NCI-H526 treated with DMSO at 0.1 percent for 48 hours (cell line): ENCODE measurements around the gene PHLDA1.
"Not testable (repeated sequence)": the region's sequence is repeated elsewhere in the genome, so short reads cannot be mapped to it uniquely, and the experiment has no call there.

ENCODE experiments used
- DNase-seq: peaks from one replicate; lab custom pipeline; 2025; lab: John Stamatoyannopoulos, UW

PHLDA1 gene

GRCh38 chr12:75984577-75985182 lies 46.9 kb downstream of the PHLDA1 start:
- DNase-seq, result no peak

DNA sequence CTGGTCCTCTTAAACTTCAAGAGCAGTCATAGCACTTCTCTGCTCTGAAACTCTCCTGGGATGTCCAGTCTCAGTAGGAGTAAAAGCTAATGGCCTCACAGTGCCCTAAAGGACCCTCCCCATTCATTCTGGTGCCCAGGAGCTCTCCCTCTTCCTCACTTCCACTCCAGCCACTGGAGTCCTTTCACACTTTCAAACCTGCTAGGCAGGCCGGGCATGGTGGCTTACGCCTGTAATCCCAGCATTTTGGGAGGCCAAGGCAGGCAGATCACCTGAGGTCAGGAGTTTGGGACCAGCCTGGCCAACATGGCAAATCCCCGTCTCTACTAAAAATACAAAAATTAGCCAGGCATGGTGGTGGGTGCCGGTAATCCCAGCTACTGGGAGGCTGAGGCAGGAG lies 47.7 kb downstream of the PHLDA1 start:
- DNase-seq, result not testable (repeated sequence)

DNA sequence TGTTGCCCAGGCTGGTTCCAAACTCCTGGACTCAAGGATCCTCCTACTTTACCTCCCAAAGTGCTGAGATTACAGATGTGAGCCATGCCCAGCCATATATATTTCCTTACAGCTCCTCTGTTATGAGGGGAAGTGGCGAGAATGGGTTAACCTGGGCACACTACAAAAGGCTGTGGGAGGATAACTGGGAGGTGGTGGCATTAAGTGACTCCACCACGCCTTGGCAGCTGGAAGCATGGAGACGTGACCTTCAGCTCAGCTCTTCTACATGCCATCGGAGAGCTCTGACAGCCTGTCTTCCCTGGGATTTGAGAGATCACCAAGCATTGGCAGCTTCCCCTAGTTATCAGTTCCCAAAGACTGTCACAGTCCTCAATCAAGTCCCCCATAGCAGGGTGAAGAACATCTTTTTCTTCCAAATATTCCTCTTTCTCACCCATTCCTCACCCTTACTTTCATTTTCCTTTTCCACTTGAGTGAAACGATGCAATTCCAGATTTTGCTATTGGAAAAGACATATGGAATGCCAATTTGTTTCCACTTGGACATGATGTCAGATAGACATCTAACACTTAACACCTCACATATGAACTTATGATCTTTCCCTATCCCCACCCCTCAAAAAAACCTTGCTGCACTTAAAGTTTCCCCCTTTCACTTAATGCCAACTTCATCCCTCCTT lies 48.5 kb downstream of the PHLDA1 start:
- DNase-seq, result no peak

- no peak for DNase-seq
Observed at GRCh38 chr12:75982169-75982564, 49.4 kb downstream of the PHLDA1 start.

- DNase-seq, result no peak
Observed at GRCh38 chr12:75981247-75982168, 50.1 kb downstream of the PHLDA1 start.

GRCh38 chr12:75979181-75979580 lies 52.4 kb downstream of the PHLDA1 start:
- DNase-seq, result no peak

DNA sequence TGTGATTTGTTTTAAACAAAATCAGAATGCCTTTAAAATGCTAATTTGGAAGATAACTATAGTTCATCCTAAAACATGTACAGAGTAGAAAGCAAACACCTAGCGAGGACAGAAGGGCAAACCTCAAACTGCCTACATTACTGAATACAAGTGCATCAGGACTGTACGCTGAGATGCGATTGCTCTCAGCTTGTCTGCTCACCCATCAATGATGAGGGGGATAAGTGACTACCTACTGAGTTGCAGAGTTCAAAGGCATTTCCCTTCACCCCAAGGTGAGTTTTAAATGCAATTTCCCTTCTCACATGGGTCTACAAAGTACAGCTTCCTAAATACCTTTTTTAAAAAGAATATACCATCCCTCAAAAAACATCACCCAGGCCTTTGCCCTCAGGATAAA lies 52.9 kb downstream of the PHLDA1 start:
- no peak for DNase-seq

GRCh38 chr12:75977952-75978671 lies 53.5 kb downstream of the PHLDA1 start:
- DNase-seq, result peak; percentile 83

GRCh38 chr12:75977590-75977951 lies 54.0 kb downstream of the PHLDA1 start:
- no peak for DNase-seq

- no peak for DNase-seq
Observed at GRCh38 chr12:75976913-75977312, 54.7 kb downstream of the PHLDA1 start.

DNA sequence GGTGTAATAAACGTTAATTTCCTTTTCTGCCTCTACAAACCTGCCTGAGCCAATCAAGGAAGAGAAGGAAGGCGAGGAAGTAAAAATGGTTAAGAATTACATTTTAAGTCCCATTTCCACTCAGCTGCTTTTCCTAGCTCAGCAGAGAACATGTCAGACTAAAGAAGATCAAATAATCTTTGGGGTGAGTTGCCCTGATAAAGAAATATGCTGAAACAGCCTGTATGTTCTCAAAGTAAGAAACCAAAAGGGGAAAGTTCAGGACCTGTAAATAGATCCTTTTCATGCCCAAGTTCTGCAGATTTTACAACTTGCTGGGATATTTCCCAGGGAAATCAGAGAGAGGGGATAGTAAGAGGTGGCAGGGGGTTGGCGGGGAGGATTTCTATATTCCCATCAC lies 55.5 kb downstream of the PHLDA1 start:
- DNase-seq, result no peak

DNA sequence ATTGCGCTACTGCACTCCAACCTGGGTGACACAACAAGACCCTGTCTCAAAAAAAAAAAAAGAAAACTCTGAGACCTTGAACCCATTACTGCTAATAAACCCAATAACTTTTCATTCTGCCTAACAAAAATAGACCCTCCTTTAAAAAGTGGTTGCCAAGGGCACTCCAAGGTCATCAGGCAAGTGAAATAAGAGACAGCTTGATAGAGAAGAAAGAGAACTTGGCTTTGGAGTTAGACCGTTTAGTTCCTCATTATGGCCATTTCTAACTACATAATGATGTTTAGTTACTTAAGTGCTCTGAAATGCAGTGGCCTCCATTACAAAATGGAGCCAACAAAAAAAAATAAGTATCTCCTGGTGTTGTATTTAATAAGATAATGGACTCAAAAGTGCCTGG lies 55.9 kb downstream of the PHLDA1 start:
- DNase-seq, result no peak
